Skin of body (tissue), 2 donors: ENCODE measurements around the gene LSR. TPM values are rescaled to one million over a fixed set of nuclear protein-coding genes. Genes with fewer than 3 reads are reported as not detected.

Experiments used
- DNase-seq: peaks from one replicate; lab custom pipeline; 2025; lab: John Stamatoyannopoulos, UW
- total RNA-seq: library from RNA; depleted of rRNA; stranded (reverse); fragments of >200 nt; gene quantifications from one replicate; pipeline ENCODE4 v1.2.3, GENCODE V29; 2014

The LSR gene
- total RNA-seq, 1 donor from 2014 or later, result 10.5 TPM

- DNase-seq, result no peak
These were observed 7.4 kb upstream of the LSR start for GRCh38 chr19:35241417-35241816.

DNA sequence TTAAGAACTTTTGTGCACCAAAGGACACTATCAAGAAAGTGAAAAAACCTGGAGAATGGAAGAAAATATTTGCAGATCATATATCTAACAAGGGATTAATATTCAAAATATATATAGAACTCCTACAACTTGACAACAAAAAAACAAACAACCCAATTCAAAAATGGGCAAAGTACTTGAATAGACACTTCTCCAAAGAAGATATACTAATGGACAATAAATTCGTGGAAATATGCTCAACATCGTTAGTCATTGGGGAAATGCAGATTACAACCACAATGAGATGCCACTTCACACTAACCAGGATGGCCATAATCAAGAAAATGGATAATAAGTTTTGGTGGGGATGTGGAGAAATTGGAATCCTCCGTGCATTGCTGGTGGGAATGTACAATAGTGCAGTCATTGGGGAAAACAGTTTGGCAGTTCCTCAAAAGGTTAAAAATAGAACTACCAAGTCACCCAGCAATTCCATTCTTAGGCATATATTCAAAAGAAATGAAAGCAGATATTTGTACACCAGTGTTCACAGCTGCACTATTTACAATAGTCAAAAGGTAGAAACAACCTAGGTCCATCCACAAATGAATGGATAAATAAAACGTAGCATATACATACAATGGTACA is 2.2 kb upstream of the LSR start:
- no peak for DNase-seq

GRCh38 chr19:35247526-35248309 is 1.1 kb upstream of the LSR start:
- no peak for DNase-seq

- no peak for DNase-seq
These were observed 495 bp downstream of the LSR start for GRCh38 chr19:35249146-35249847.

GRCh38 chr19:35249848-35250711 is 1.3 kb downstream of the LSR start:
- DNase-seq, result no peak

GRCh38 chr19:35251456-35251855 is 2.7 kb downstream of the LSR start:
- DNase-seq, result no peak

DNA sequence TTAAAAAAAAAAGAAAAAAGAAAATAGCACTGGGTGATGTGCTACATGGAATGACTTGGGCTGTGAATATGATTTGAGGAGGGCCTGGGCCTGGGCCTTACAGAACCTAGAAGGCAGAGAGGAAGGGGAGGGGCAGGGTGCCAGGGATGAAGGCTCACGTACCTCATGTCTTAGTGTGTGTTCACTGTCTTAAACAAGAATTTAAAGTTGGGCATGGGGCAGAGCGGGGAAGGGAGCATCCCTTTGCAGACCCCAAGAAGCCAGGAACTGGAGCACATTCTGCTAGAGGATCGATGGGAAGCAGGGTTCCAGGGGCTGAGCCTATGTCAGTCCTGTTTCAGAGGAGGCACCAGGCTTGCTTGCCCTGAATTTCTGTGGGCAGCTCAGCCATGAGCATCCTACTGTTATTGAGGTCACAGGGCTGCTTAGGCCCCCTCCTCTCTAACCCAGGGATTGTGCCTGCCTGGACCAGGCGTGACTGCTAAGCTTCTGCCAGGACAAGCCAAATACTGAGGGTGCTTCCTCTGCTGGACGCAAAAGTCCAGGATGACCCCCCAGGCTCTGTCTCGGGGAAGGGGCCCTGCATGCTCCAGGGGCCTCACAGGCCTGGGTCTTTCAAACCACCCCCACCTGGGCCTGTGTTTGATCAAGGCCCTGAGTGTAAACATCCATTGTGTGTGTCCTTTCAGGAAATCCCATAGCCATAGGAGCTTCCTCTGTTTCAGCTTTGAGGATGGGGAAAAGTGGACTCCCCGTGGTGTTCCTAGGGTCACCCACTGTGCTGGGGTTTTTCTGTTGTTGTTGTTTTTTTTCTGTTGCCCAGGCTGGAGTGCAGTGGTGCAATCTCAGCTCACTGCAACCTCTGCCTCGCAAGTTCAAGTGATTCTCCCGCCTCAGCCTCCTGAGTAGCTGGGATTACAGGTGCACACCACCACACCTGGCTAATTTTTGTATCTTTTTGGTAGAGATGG is 4.8 kb downstream of the LSR start:
- no peak for DNase-seq

DNA sequence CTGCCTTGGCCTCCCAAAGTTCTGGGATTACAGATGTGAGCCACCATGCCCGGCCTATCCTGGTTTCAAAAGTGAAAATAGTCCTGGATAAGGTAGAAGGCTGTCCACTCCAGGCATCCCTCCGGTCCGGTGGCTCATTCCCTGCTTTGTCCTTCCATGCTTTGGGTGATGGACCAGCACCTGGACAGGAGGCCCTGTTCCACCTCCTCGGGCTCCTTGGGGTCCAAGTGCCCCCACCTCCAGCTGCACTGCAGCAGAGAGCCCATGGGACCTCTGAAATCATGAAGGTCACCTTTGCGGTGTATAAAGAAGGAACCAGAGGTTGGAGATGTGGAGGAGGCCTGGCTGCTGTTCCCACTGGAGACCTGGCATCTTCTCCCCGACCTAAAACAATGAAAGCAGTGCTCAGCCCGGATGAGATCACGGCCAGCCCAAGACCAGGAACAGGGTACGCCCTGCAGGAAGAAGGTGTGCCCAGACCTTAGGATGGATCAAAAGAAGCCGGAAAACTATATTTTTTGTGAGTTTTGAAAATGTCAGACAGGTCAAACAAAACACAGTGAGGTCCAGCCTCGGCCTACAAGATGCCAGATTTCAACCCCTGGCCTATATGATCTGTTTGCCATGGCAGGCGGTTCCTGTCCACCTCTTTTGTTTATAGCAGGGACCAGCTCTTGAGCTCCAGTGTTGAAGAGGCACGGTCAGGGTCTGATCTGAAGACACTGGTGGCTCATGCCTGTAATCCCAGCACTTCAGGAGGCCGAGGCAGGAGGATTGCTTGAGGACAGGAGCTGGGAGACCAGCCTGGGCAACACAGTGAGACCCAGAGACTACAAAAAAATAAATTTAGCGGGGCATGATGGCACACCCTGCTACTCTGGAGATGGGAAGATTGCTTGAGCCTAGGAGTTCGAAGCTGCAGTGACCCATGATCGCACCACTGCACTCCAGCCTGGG is 5.8 kb downstream of the LSR start:
- DNase-seq, result no peak

GRCh38 chr19:35256566-35256965 is 7.8 kb downstream of the LSR start:
- no peak for DNase-seq

DNA sequence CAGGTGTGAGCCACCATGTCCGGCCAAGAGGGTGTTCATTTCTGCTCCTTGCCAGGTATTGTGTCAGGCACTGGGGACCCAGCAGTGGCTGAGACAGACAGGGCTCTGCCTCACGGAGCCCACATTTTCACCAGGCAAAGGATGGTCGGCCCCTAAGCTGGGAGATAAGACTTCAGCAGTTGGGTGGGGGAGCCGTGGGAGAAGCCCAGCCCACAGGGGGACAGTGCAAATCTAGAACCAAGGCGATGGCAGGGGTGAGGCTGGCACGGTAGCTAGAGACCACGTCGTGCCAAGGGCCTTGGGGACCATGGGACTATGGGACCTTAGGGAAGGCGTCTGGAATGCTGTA is 8.3 kb downstream of the LSR start:
- no peak for DNase-seq

- DNase-seq, result no peak
These were observed 12.0 kb downstream of the LSR start for GRCh38 chr19:35260694-35261304.

GRCh38 chr19:35261356-35262100 is 12.7 kb downstream of the LSR start:
- no peak for DNase-seq

- no peak for DNase-seq
These were observed 13.4 kb downstream of the LSR start for GRCh38 chr19:35262101-35262761.

GRCh38 chr19:35264268-35265125 is 15.7 kb downstream of the LSR start:
- DNase-seq, result no peak

DNA sequence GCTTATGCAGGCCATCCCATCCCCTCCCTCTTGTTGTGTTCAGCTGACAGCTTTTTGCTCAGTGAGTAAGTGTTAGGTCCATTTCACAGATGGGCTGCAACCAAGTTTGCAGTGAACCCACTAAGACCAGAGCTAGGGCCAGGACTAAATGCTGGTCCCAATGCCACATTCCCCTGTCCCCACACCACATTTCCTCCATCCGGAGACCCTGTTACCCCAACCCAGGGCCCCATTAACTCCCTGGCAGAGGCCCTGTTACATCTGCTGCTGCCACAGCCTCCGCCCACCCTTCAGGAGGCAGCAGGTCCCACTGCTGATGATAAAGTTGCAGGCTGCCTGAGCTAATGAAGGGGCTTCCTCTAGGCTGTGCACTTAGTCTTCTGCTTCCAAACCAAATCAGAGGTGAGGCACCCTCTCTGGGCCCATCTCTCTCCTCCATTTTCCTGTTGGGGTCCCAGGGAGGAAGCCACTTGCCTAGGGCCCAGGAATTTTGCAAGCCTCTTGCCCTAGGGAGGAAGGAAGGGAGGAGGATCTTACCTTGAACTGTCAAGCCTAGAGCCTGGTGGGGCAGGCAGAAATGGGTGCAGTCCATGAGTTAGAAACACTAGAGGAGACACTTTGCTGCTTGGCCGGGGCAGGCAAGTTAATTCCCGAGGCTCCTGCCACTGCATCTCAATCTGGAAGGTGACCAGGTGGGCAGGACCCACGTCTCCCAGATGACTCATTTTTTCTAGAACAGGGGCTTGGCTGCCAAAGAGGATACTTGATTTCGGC is 16.5 kb downstream of the LSR start:
- DNase-seq, result no peak
